AG04450 (cell line): ENCODE measurements around the gene RAP1GAP. TPM values are rescaled to one million over a fixed set of nuclear protein-coding genes. Genes with fewer than 3 reads are reported as not detected.

ENCODE experiments used
- CTCF ChIA-PET: fragments of 300-600, 350-600 bp; formaldehyde crosslinking; extraction: SDS; loops from one replicate; lab custom pipeline; 2022; ENCODE audit warnings: antibody characterized with exemption, inconsistent platforms; lab: Charles Lee
- POLR2A ChIA-PET: fragments of 350-600 bp; formaldehyde crosslinking; extraction: SDS; loops from one replicate; lab custom pipeline; 2021; ENCODE audit warnings: antibody characterized with exemption, inconsistent platforms; lab: Yijun Ruan, JAX
- DNase-seq: peaks from one replicate; pipeline ENCODE4 v3.0.0-alpha.2; 2011; ENCODE audit warnings: low read depth, low spot score
- H3K27ac ChIP-seq: one replicate; pipeline ENCODE4 v1.5.1; 2012; ENCODE audit warnings: low read depth, low read length, control low read depth
- H3K27me3 ChIP-seq: one replicate; pipeline ENCODE4 v1.6.0; 2012; ENCODE audit warnings: low read length; ENCODE audit not compliant: control insufficient read depth, insufficient read depth
- H3K4me3 ChIP-seq: 2 replicates; pipeline ENCODE4 v1.5.1; 2011; ENCODE audit warnings: mild to moderate bottlenecking, low read depth, low read length, control low read depth
- H3K9me3 ChIP-seq: 2 replicates; pipeline ENCODE4 v1.5.1; 2012; ENCODE audit warnings: low read length; ENCODE audit not compliant: control insufficient read depth, insufficient read depth
- polyA plus RNA-seq: library from polyadenylated mRNA; depleted of rRNA; stranded (reverse); fragments of >200 nt; gene quantifications from 2 replicates; pipeline ENCODE4 v1.2.3, GENCODE V29; 2011
- TF ChIP-seq, protein P1 (sequence below): IDR thresholded peaks from 2 replicates; pipeline ENCODE4 v1.5.1; 2011; ENCODE audit warnings: low read depth, low read length, control low read depth, inconsistent platforms

Gene RAP1GAP
- polyA plus RNA-seq, 1 experiment, result 0.14 TPM

DNA sequence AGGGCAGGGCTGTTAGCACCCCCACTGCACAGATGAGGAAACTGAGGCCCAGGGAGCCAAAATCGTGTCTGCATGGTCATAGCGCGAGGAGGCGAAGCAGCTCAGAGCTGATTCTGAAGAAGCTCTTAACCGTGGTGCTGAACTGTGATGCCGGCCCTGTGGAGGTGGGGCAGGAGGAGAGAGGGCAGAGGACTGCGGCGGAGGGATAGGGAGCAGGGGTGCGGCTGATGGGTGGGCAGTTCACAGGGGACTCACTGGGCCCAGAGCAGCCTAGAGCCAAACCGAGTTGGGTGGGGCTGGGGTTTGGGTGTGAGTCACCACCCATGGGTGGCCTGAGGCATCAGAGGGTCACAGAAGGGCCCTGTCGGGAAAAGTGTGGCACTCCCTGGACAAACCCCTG, 74.7 kb downstream of the RAP1GAP start:
- POLR2A ChIA-PET, result no interaction called here
- CTCF ChIA-PET, result interaction anchor here (0.9 to 4.5 kb wide), 3 partner anchors 11 to 224 kb away, joined by 3 to 56 read pairs (median 6); no protein-coding TSS in a partner anchor
- Histone ChIP-seq H3K27me3 (peaks cover 14% of the 10 kb centered on the region), H3K27ac (no peak overlapping the region), H3K4me3 (no peak overlapping the region), H3K9me3 (no peaks in the 10 kb centered on the region; the same call in 1 of the 2 replicates)
- no peak for DNase-seq
- TF ChIP-seq, protein P1, sequence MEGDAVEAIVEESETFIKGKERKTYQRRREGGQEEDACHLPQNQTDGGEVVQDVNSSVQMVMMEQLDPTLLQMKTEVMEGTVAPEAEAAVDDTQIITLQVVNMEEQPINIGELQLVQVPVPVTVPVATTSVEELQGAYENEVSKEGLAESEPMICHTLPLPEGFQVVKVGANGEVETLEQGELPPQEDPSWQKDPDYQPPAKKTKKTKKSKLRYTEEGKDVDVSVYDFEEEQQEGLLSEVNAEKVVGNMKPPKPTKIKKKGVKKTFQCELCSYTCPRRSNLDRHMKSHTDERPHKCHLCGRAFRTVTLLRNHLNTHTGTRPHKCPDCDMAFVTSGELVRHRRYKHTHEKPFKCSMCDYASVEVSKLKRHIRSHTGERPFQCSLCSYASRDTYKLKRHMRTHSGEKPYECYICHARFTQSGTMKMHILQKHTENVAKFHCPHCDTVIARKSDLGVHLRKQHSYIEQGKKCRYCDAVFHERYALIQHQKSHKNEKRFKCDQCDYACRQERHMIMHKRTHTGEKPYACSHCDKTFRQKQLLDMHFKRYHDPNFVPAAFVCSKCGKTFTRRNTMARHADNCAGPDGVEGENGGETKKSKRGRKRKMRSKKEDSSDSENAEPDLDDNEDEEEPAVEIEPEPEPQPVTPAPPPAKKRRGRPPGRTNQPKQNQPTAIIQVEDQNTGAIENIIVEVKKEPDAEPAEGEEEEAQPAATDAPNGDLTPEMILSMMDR, result no peak

- POLR2A ChIA-PET, result no interaction called here
Observed at GRCh38 chr1:21593231-21593630, 75.9 kb downstream of the RAP1GAP start.

DNA sequence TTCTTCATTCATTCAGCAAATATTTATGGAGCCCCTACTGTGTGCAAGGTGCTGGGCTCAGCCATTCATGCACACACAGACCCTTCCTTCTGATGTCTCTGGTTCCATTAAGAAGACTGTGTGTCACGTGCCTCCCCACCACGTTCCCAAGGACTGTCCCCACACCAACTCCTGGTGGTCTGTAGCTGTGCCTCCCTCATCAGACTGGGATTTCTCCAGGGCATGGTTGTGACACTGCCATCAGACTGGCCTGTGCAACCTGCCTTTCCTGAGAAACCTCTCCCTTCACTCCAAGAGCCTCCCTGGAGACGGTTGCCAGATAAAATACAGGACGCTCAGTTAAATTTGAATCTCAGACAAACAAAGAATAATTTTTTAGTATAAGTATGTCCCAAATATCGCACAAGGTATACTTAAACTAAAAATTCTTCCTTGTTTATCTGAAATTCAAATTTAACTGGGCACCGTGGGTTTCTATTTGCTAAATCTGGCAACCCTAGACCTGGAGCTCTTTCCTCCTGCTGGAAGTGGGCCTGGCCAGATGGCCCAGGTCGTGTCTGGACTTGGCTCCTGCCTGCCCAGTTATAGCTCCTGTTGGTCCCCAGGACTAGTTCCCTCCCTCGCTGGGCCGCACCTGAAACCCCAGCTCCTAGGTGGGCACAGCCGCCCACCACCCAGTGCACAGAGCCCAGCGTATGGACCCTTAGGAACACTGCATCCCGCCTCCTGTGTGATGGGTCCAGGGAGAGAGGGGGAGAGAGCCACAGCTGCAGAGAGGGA, 76.9 kb downstream of the RAP1GAP start:
- ChIA-PET POLR2A (interaction anchor here (0.5 kb wide), 1 partner anchor 88 kb away, joined by 3 read pairs; no protein-coding TSS in a partner anchor), CTCF (no interaction called here)
- TF ChIP-seq, protein P1, result no peak
- no peak overlapping the region for H3K4me3 ChIP-seq
- DNase-seq, result no peak
- H3K27ac ChIP-seq, result no peak overlapping the region
- peaks cover 12% of the 10 kb centered on the region for H3K27me3 ChIP-seq
- H3K9me3 ChIP-seq, result no peaks in the 10 kb centered on the region; the same call in 1 of the 2 replicates

More at GRCh38 chr1:21593231-21593630, 75.9 kb downstream of the RAP1GAP start:
- CTCF ChIA-PET, result no interaction called here
- no peak for DNase-seq
- H3K4me3 ChIP-seq, result no peak overlapping the region
- peaks cover 12% of the 10 kb centered on the region for H3K27me3 ChIP-seq
- TF ChIP-seq, protein P1, result no peak
- H3K9me3 ChIP-seq, result no peaks in the 10 kb centered on the region; the same call in 1 of the 2 replicates
- H3K27ac ChIP-seq, result no peak overlapping the region

- CTCF ChIA-PET, result no interaction called here
- H3K9me3 ChIP-seq, result no peaks in the 10 kb centered on the region; the same call in 1 of the 2 replicates
- TF ChIP-seq, protein P1, result no peak
- H3K4me3 ChIP-seq, result no peak overlapping the region
- peaks cover 12% of the 10 kb centered on the region for H3K27me3 ChIP-seq
- DNase-seq, result no peak
- POLR2A ChIA-PET, result no interaction called here
- no peak overlapping the region for H3K27ac ChIP-seq
Observed at GRCh38 chr1:21590934-21591333, 78.2 kb downstream of the RAP1GAP start.
